GM19025 (cell line): ENCODE results near the gene PLIN4.
"Not testable (repeated sequence)": the region's sequence is repeated elsewhere in the genome, so short reads cannot be mapped to it uniquely, and the experiment has no call there.

Experiments used
- ATAC-seq: cut with Tn5 transposase; IDR thresholded peaks from one replicate; pipeline ENCODE4 v1.9.1; 2021; ENCODE audit warnings: mild to moderate bottlenecking, low read depth, moderate library complexity; ENCODE audit not compliant: unreplicated experiment

PLIN4 gene

GRCh38 chr19:4518345-4519171, at the start of gene PLIN4:
Gene PLIN4, minus strand, starts transcription at chr19:4518486. Its CDS starts 214 bp downstream, at chr19:4518272.
- no peak for ATAC-seq

GRCh38 chr19:4567584-4568071, 49.3 kb upstream of the PLIN4 start:
- no peak for ATAC-seq

DNA sequence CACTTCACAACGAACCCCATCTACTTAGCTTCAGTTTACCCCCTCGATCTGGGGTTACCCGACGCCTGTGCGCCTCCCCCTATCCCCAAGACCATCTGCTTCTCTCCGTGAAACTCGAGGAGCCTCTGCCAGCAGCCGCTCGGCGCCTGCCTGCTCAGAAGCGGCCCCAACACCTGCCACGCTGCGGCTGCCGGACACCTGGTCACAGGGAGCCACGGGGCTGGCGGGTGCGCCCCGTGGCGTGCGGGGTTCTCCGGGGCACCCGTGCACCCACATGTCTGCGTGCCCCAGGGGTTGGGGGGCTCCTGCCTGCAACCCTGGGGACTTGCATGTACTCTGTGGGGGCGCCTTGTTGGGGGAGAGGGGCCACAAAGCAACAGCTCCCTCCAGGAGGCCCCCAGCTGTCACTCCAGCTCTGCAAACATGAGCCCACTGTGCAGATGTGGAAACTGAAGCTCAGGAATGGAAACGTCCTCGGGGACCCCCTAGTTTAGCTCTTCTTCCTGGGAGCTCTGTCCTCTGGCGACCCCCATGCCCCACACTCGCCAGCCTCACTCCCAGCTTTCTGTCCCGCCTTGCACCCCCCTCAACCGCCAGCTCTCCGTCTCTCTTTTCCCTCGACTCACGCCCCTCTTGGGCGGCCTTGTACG, 48.2 kb upstream of the PLIN4 start:
- no peak for ATAC-seq

DNA sequence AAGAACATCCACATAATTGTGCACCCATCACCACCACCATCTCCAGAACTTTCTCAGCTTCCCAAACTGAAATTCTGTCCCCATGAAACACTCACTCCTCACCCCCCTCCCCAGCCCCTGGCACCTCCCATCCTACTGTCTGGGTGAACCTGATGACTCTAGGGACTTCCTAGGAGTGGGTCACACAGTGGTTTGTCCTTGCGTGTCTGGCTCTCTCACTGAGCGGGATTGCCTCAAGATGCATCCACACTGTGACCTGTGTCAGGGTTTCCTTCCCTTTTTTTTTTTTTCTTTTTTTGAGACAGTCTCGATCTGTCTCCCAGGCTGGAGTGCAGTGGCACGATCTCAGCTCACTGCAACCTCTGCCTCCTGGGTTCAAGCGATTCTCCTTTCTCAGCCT, 45.3 kb upstream of the PLIN4 start:
- ATAC-seq: not testable (repeated sequence)

- ATAC-seq: not testable (repeated sequence)
These were observed 43.8 kb upstream of the PLIN4 start for GRCh38 chr19:4562085-4562484.

GRCh38 chr19:4559569-4559968, 41.3 kb upstream of the PLIN4 start, which contains the start of gene SEMA6B:
Gene SEMA6B, minus strand, starts transcription at chr19:4559684. Its CDS starts 1,227 bp downstream, at chr19:4558457.
- ATAC-seq: no peak

- ATAC-seq: no peak
These were observed 40.0 kb upstream of the PLIN4 start for GRCh38 chr19:4557971-4558941.

DNA sequence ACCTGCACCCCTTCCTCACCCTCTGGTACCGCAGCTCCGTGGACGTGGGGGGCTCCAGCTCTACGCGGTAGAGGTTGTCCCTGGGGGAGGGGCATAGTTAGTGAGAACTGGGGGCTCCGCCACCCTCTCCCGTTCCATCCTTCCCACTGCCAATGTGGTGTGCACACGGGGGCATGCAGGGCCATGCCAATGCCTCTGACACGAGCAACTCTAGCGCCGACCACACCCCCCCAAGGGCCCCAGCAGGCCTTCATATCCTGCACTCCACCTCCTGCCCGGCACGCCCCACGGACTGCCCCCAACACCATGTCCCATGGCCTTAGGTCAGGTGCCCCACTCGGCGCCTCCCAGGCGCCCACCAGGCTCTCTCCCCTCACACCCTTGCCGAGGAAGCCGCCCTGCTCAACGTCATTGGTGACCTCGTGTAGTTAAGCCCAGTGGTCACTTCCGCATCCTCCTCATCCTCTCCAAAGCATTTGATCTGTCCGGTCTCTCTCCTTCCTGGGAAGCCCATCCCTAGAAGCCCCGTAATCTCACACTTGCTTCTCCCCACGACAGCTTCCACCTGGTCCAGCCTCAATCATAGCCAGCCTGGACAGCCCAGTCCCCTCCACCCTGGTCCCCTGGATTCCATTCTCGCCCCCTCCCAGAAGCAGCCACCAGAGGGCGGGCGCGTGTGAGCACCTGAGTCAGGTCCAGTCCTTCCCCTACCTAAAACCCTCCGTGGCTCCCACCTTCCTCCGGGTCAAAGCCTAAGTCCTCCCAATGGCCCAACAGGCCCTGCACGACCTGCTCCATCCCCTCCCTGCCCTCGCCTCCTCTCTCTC, 39.1 kb upstream of the PLIN4 start:
- ATAC-seq: no peak

GRCh38 chr19:4556597-4557127, 38.4 kb upstream of the PLIN4 start:
- ATAC-seq: no peak

GRCh38 chr19:4555657-4556561, 37.6 kb upstream of the PLIN4 start:
- no peak for ATAC-seq

DNA sequence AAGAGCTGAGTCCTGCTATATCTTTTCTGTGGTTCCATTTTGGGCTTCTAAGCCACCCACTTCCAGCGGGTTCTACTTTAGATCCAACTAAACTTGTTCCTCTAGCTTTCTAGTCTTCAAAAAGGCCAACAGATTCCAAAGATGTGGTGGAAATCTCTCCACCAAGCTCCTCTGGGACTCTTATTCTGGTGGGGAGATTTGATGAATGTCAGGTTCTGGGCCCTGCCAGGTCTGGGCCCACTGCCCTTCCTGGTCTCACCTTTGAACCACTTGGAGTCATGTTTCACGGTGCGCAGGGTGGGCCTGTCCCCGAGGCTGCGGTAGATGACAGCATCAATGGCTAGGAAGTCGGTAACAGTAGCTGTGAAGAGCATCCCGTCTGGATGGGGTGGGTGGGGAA, 36.4 kb upstream of the PLIN4 start:
- no peak for ATAC-seq

DNA sequence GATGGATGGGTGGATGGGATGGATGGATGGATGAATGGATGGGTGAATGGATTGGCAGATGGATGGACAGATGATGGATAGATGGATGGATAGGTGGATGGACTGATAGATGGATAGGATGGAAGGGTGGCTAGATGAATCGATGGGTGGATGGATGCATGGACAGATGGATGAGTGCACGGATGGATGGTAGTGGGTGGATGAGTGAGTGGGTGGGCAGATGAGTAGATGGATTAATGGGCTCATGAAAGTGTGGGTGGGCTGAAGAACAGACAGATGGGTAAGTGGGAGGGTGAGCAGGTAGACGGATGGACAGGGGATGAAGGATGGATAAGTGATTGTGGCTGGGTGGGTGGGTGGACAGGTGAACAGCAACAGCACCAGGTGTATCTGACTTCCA, 35.5 kb upstream of the PLIN4 start:
- ATAC-seq: no peak

- no peak for ATAC-seq
These were observed 34.9 kb upstream of the PLIN4 start for GRCh38 chr19:4553092-4553695.

GRCh38 chr19:4552525-4552819, 34.2 kb upstream of the PLIN4 start:
- no peak for ATAC-seq

DNA sequence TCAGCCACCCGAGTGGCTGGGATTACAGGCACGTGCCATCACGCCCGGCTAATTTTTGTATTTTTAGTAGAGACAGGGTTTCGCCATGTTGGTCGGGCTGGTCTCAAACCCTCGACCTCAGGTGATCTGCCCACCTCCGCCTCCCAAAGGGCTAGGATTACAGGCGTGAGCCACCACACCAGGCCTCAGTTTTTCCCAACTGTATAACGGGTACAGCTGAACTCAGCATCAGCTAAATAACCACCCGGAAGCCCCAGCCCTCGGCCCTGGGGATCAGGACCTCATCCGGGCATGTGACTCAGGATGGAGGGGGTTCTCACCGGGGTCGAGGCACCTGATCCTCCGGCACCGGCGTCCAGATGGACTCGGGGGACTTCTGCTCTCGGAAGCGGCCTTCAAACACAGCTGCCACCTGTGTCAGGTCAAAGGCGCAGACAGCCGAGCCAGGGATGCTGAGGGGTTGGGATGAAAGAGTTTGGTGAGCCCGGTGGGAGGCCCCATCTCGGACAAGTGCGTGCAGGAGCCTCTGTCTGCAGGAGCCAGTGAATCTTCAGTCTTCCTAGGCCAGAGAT, 32.3 kb upstream of the PLIN4 start:
- ATAC-seq: no peak

GRCh38 chr19:4550018-4550417, 31.7 kb upstream of the PLIN4 start:
- ATAC-seq: no peak

DNA sequence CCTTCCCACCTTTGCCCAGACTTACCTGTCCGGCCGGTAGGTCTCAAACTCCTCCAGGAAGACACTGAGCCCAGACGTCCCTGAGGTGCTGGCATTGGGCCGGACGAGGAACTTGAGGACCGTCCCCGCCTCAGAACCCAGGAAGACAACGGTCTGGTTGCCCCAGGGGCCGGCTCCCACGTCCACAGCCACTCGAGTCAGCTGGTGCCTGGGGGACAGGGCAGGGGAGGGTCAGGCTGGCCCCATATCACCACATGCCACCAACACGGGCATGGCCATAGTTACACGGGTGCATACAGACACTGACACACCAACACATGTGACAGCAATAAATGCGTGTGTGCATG, 29.9 kb upstream of the PLIN4 start:
- ATAC-seq: no peak
